MM.1S (cell line): ENCODE measurements around the gene GATA6.

Experiments
- DNase-seq: peaks from one replicate; pipeline ENCODE4 v3.0.0-alpha.2; 2015
- H2AFZ ChIP-seq: fragments of 300-600 bp; sonication (generic); 2 replicates; pipeline ENCODE4 v1.6.0; 2016; ENCODE audit warnings: antibody characterized with exemption, low read length
- H3F3A ChIP-seq: fragments of 300-600 bp; sonication (generic); 2 replicates; pipeline ENCODE4 v1.6.1; 2016; ENCODE audit warnings: mild to moderate bottlenecking, antibody characterized with exemption, low read length, moderate library complexity, mixed read lengths; ENCODE audit not compliant: insufficient read depth
- H3K27ac ChIP-seq: fragments of 300-600 bp; sonication (generic); 2 replicates; pipeline ENCODE4 v1.5.1; 2016; ENCODE audit warnings: mild to moderate bottlenecking, low read length
- H3K27me3 ChIP-seq: fragments of 300-600 bp; sonication (generic); replicated peaks from 2 replicates; pipeline ENCODE4 v1.6.0; 2016; ENCODE audit warnings: low read length; ENCODE audit not compliant: insufficient read depth
- H3K36me3 ChIP-seq: fragments of 300-600 bp; sonication (generic); replicated peaks from 2 replicates; pipeline ENCODE4 v1.6.1; 2016; ENCODE audit warnings: mild to moderate bottlenecking, low read length, mixed read lengths; ENCODE audit not compliant: insufficient read depth
- H3K4me1 ChIP-seq: fragments of 300-600 bp; sonication (generic); 2 replicates; pipeline ENCODE4 v1.6.1; 2016; ENCODE audit warnings: low read length, mixed read lengths
- H3K4me2 ChIP-seq: fragments of 300-600 bp; sonication (generic); 2 replicates; pipeline ENCODE4 v1.6.0; 2016; ENCODE audit warnings: low read depth, low read length
- H3K4me3 ChIP-seq: fragments of 300-600 bp; sonication (generic); 2 replicates; pipeline ENCODE4 v1.5.1; 2016; ENCODE audit warnings: low read length, mixed read lengths
- H3K79me2 ChIP-seq: fragments of 300-600 bp; sonication (generic); 2 replicates; pipeline ENCODE4 v1.6.1; 2016; ENCODE audit warnings: mixed run types, low read length, mixed read lengths
- H3K9ac ChIP-seq: fragments of 300-600 bp; sonication (generic); 2 replicates; pipeline ENCODE4 v1.6.1; 2016; ENCODE audit warnings: low read length, mixed read lengths
- H3K9me2 ChIP-seq: fragments of 300-600 bp; sonication (generic); replicated peaks from 2 replicates; pipeline ENCODE4 v1.6.1; 2016; ENCODE audit warnings: mild to moderate bottlenecking, low read length, mixed read lengths; ENCODE audit not compliant: insufficient read depth
- H3K9me3 ChIP-seq: fragments of 300-600 bp; sonication (generic); replicated peaks from 2 replicates; pipeline ENCODE4 v1.6.1; 2016; ENCODE audit warnings: mild to moderate bottlenecking, low read length, mixed read lengths; ENCODE audit not compliant: insufficient read depth
- H4K20me1 ChIP-seq: fragments of 300-600 bp; sonication (generic); 2 replicates; pipeline ENCODE4 v1.6.1; 2016; ENCODE audit warnings: mild to moderate bottlenecking, low read length, moderate library complexity, mixed read lengths; ENCODE audit not compliant: insufficient read depth
- CTCF ChIP-seq: fragments of 300-600 bp; sonication (generic); IDR thresholded peaks from 2 replicates; pipeline ENCODE4 v1.5.1; 2016; ENCODE audit warnings: antibody characterized with exemption, low read length, mixed read lengths
- EZH2 ChIP-seq: fragments of 300-600 bp; sonication (generic); optimal IDR thresholded peaks from 2 replicates; pipeline ENCODE3; 2017; ENCODE audit warnings: low read depth, mild to moderate bottlenecking, antibody characterized with exemption, low read length, mixed read lengths
- EZH2phosphoT487 ChIP-seq: fragments of 300-600 bp; sonication (generic); IDR thresholded peaks from 2 replicates; pipeline ENCODE4 v1.6.1; 2018; ENCODE audit warnings: antibody characterized with exemption, low read length

Gene GATA6

GRCh38 chr18:22163416-22164161 is 5.8 kb upstream of the GATA6 start:
- no peak for DNase-seq
- TF ChIP-seq EZH2 (no peak), CTCF (no peak), EZH2phosphoT487 (no peak)
- Histone ChIP-seq H3K36me3 (no peaks in the 10 kb centered on the region), H3K27ac (no peak overlapping the region), H3K9me2 (no peaks in the 10 kb centered on the region), H3K27me3 (no peaks in the 10 kb centered on the region), H3K4me1 (no peaks in the 10 kb centered on the region), H3K79me2 (no peaks in the 10 kb centered on the region), H3K4me3 (no peak overlapping the region), H3K9me3 (no peaks in the 10 kb centered on the region), H3K4me2 (no peak overlapping the region), H3K9ac (no peak overlapping the region), H2AFZ (no peak overlapping the region), H4K20me1 (no peaks in the 10 kb centered on the region), H3F3A (no peaks in the 10 kb centered on the region)

GRCh38 chr18:22164337-22165048 is 4.9 kb upstream of the GATA6 start:
- no peak for TF ChIP-seq CTCF
- no peak for TF ChIP-seq EZH2
- no peak overlapping the region for H3K9ac ChIP-seq
- H2AFZ ChIP-seq = no peak overlapping the region
- no peaks in the 10 kb centered on the region for H3K27me3 ChIP-seq
- no peak overlapping the region for H3K27ac ChIP-seq
- no peaks in the 10 kb centered on the region for H4K20me1 ChIP-seq
- H3K4me1 ChIP-seq = no peaks in the 10 kb centered on the region
- H3K9me2 ChIP-seq = no peaks in the 10 kb centered on the region
- no peaks in the 10 kb centered on the region for H3F3A ChIP-seq
- no peak overlapping the region for H3K4me2 ChIP-seq
- H3K4me3 ChIP-seq = no peak overlapping the region
- H3K79me2 ChIP-seq = no peaks in the 10 kb centered on the region
- no peak for DNase-seq
- H3K9me3 ChIP-seq = no peaks in the 10 kb centered on the region
- no peaks in the 10 kb centered on the region for H3K36me3 ChIP-seq

- H3K4me1 ChIP-seq = no peaks in the 10 kb centered on the region
- no peaks in the 10 kb centered on the region for H3K79me2 ChIP-seq
- no peak overlapping the region for H3K4me2 ChIP-seq
- H3K36me3 ChIP-seq = no peaks in the 10 kb centered on the region
- no peaks in the 10 kb centered on the region for H3K9me3 ChIP-seq
- TF ChIP-seq CTCF (no peak), EZH2phosphoT487 (no peak), EZH2 (no peak)
- H2AFZ ChIP-seq = no peak overlapping the region
- H3K9me2 ChIP-seq = no peaks in the 10 kb centered on the region
- H3K27me3 ChIP-seq = no peaks in the 10 kb centered on the region
- no peak overlapping the region for H3K4me3 ChIP-seq
- no peaks in the 10 kb centered on the region for H3F3A ChIP-seq
- no peak for DNase-seq
- no peaks in the 10 kb centered on the region for H4K20me1 ChIP-seq
- no peak overlapping the region for H3K27ac ChIP-seq
- no peak overlapping the region for H3K9ac ChIP-seq
Observed at GRCh38 chr18:22165049-22165602, 4.3 kb upstream of the GATA6 start.
